Measurements from ENCODE around the gene GSG1L.

Gene GSG1L

GRCh38 chr16:27778171-27778925 lies 285.2 kb downstream of the GSG1L start:
- Histone ChIP-seq H3K27ac (replicated peaks) (no peak overlapping the region), H3K27me3 (ENCODE audit: insufficient read depth, poor library complexity, severe bottlenecking) (no peaks in the 10 kb centered on the region), H3K4me3 (replicated peaks; ENCODE audit: insufficient read depth, low read length) (no peak overlapping the region)
- DNase-seq (ENCODE audit: low read depth in 1 of 2, low spot score in 1 of 2): no peak
- TF ChIP-seq POLR2AphosphoS5 (IDR thresholded peaks at IDR 0.05; ENCODE audit: low read depth) (no peak), GABPA (IDR thresholded peaks at IDR 0.05; ENCODE audit: low read depth) (no peak), SPI1 (IDR thresholded peaks at IDR 0.05; ENCODE audit: borderline replicate concordance, low read depth) (no peak)
- TF ChIP-seq, protein P1, sequence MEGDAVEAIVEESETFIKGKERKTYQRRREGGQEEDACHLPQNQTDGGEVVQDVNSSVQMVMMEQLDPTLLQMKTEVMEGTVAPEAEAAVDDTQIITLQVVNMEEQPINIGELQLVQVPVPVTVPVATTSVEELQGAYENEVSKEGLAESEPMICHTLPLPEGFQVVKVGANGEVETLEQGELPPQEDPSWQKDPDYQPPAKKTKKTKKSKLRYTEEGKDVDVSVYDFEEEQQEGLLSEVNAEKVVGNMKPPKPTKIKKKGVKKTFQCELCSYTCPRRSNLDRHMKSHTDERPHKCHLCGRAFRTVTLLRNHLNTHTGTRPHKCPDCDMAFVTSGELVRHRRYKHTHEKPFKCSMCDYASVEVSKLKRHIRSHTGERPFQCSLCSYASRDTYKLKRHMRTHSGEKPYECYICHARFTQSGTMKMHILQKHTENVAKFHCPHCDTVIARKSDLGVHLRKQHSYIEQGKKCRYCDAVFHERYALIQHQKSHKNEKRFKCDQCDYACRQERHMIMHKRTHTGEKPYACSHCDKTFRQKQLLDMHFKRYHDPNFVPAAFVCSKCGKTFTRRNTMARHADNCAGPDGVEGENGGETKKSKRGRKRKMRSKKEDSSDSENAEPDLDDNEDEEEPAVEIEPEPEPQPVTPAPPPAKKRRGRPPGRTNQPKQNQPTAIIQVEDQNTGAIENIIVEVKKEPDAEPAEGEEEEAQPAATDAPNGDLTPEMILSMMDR (IDR thresholded peaks at IDR 0.05; ENCODE audit: insufficient read depth, low read length): no peak
- TF ChIP-seq, protein P2, sequence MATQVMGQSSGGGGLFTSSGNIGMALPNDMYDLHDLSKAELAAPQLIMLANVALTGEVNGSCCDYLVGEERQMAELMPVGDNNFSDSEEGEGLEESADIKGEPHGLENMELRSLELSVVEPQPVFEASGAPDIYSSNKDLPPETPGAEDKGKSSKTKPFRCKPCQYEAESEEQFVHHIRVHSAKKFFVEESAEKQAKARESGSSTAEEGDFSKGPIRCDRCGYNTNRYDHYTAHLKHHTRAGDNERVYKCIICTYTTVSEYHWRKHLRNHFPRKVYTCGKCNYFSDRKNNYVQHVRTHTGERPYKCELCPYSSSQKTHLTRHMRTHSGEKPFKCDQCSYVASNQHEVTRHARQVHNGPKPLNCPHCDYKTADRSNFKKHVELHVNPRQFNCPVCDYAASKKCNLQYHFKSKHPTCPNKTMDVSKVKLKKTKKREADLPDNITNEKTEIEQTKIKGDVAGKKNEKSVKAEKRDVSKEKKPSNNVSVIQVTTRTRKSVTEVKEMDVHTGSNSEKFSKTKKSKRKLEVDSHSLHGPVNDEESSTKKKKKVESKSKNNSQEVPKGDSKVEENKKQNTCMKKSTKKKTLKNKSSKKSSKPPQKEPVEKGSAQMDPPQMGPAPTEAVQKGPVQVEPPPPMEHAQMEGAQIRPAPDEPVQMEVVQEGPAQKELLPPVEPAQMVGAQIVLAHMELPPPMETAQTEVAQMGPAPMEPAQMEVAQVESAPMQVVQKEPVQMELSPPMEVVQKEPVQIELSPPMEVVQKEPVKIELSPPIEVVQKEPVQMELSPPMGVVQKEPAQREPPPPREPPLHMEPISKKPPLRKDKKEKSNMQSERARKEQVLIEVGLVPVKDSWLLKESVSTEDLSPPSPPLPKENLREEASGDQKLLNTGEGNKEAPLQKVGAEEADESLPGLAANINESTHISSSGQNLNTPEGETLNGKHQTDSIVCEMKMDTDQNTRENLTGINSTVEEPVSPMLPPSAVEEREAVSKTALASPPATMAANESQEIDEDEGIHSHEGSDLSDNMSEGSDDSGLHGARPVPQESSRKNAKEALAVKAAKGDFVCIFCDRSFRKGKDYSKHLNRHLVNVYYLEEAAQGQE (IDR thresholded peaks at IDR 0.05; ENCODE audit: insufficient replicate concordance, low read depth): no peak

GRCh38 chr16:27777527-27777926 lies 286.0 kb downstream of the GSG1L start:
- TF ChIP-seq POLR2AphosphoS5 (IDR thresholded peaks at IDR 0.05; ENCODE audit: low read depth) (no peak), SPI1 (IDR thresholded peaks at IDR 0.05; ENCODE audit: borderline replicate concordance, low read depth) (no peak), GABPA (IDR thresholded peaks at IDR 0.05; ENCODE audit: low read depth) (no peak)
- TF ChIP-seq, protein P2 (IDR thresholded peaks at IDR 0.05; ENCODE audit: insufficient replicate concordance, low read depth): no peak
- TF ChIP-seq, protein P1 (IDR thresholded peaks at IDR 0.05; ENCODE audit: insufficient read depth, low read length): no peak
- H3K27ac ChIP-seq (replicated peaks): no peak overlapping the region
- no peak for DNase-seq (ENCODE audit: low read depth in 1 of 2, low spot score in 1 of 2)
- H3K27me3 ChIP-seq (ENCODE audit: insufficient read depth, poor library complexity, severe bottlenecking): no peaks in the 10 kb centered on the region
- H3K4me3 ChIP-seq (replicated peaks; ENCODE audit: insufficient read depth, low read length): no peak overlapping the region

- DNase-seq (ENCODE audit: low read depth in 1 of 2, low spot score in 1 of 2): no peak
- Histone ChIP-seq H3K4me3 (replicated peaks; ENCODE audit: insufficient read depth, low read length) (no peak overlapping the region), H3K27ac (replicated peaks) (no peak overlapping the region), H3K27me3 (ENCODE audit: insufficient read depth, poor library complexity, severe bottlenecking) (no peaks in the 10 kb centered on the region)
- TF ChIP-seq POLR2AphosphoS5 (IDR thresholded peaks at IDR 0.05; ENCODE audit: low read depth) (no peak), SPI1 (IDR thresholded peaks at IDR 0.05; ENCODE audit: borderline replicate concordance, low read depth) (no peak), GABPA (IDR thresholded peaks at IDR 0.05; ENCODE audit: low read depth) (no peak)
- TF ChIP-seq, protein P1 (IDR thresholded peaks at IDR 0.05; ENCODE audit: insufficient read depth, low read length): no peak
- TF ChIP-seq, protein P2 (IDR thresholded peaks at IDR 0.05; ENCODE audit: insufficient replicate concordance, low read depth): no peak
These were observed 286.8 kb downstream of the GSG1L start for GRCh38 chr16:27776556-27777225.

All from HL-60 (cell line).